AG09309 (cell line): ENCODE data around the gene SLC35E2B.

Experiments
- DNase-seq: peaks from one replicate; pipeline ENCODE4 v3.0.0-alpha.2; 2010; ENCODE audit warnings: low read depth
- H3K4me3 ChIP-seq: 2 replicates; pipeline ENCODE4 v1.5.1; 2011; ENCODE audit warnings: mild to moderate bottlenecking, low read depth, low read length, moderate library complexity; ENCODE audit not compliant: control insufficient read depth
- CTCF ChIP-seq: IDR thresholded peaks from 2 replicates; pipeline ENCODE4 v1.5.1; 2011; ENCODE audit warnings: mild to moderate bottlenecking, low read depth, low read length, inconsistent platforms; ENCODE audit not compliant: insufficient read depth, control insufficient read depth; ENCODE audit errors: missing control alignments

SLC35E2B gene

GRCh38 chr1:1628754-1629429 is 63.7 kb downstream of the SLC35E2B start:
- TF ChIP-seq CTCF: no peak
- no peak for DNase-seq
- no peak overlapping the region for H3K4me3 ChIP-seq

- no peak for DNase-seq
- no peak for TF ChIP-seq CTCF
- H3K4me3 ChIP-seq: no peak overlapping the region
These were observed 64.5 kb downstream of the SLC35E2B start for GRCh38 chr1:1627829-1628753.

- no peak for DNase-seq
- no peak for TF ChIP-seq CTCF
These were observed 65.2 kb downstream of the SLC35E2B start for GRCh38 chr1:1627261-1627828.

GRCh38 chr1:1626207-1627141 is 66.1 kb downstream of the SLC35E2B start:
- no peak for TF ChIP-seq CTCF
- DNase-seq: no peak
- H3K4me3 ChIP-seq: no peak overlapping the region

More at GRCh38 chr1:1627261-1627828, 65.2 kb downstream of the SLC35E2B start:
- H3K4me3 ChIP-seq: no peak overlapping the region

- TF ChIP-seq CTCF: no peak
- no peak overlapping the region for H3K4me3 ChIP-seq
- no peak for DNase-seq
These were observed 66.8 kb downstream of the SLC35E2B start for GRCh38 chr1:1625824-1626206.

GRCh38 chr1:1625404-1625775 is 67.2 kb downstream of the SLC35E2B start:
- no peak overlapping the region for H3K4me3 ChIP-seq
- DNase-seq: no peak
- TF ChIP-seq CTCF: no peak
